DND-41 (cell line): ENCODE data around the gene CCDC181.

Source experiments
- ATAC-seq: fragments of 200-7000 bp; cut with Tn5 transposase; 3 replicates; pipeline ENCODE4 v1.9.1; 2021; ENCODE audit warnings: low read depth; ENCODE audit not compliant: insufficient read depth
- DNase-seq: peaks from one replicate; pipeline ENCODE4 v3.0.0-alpha.2; 2020
- H2AFZ ChIP-seq: 2 replicates; pipeline ENCODE4 v1.6.0; 2012; ENCODE audit warnings: low read depth, low read length
- H3K27ac ChIP-seq: 2 replicates; pipeline ENCODE4 v1.5.1; 2012; ENCODE audit warnings: low read length, inconsistent platforms
- H3K27me3 ChIP-seq: fragments of 200-600 bp; sonication (generic); 2 replicates; pipeline ENCODE4 v1.6.0; 2012; ENCODE audit warnings: low read length, mild to moderate bottlenecking, inconsistent platforms; ENCODE audit not compliant: insufficient read depth, poor library complexity
- H3K36me3 ChIP-seq: 2 replicates; pipeline ENCODE4 v1.5.1; 2012; ENCODE audit warnings: low read length, inconsistent platforms; ENCODE audit not compliant: insufficient read depth
- H3K4me1 ChIP-seq: 2 replicates; pipeline ENCODE4 v1.5.1; 2012; ENCODE audit warnings: mild to moderate bottlenecking, low read length; ENCODE audit not compliant: insufficient read depth
- H3K4me2 ChIP-seq: 2 replicates; pipeline ENCODE4 v1.6.0; 2012; ENCODE audit warnings: mild to moderate bottlenecking, moderate library complexity, low read length, inconsistent platforms; ENCODE audit not compliant: insufficient read depth
- H3K4me3 ChIP-seq, 2 experiments: fragments of 200-600 bp in 1 of 2; shearing (Covaris generic) in 1 of 2; 2 replicates each; pipeline ENCODE4 v1.5.1; 2012 to 2016; ENCODE audit warnings: inconsistent platforms in 2 of 2, low read length in 2 of 2, mild to moderate bottlenecking in 2 of 2, low read depth in 1 of 2, moderate library complexity in 1 of 2
- H3K79me2 ChIP-seq: 2 replicates; pipeline ENCODE4 v1.6.0; 2012; ENCODE audit warnings: low read length, inconsistent platforms; ENCODE audit not compliant: insufficient read depth
- H3K9ac ChIP-seq: 2 replicates; pipeline ENCODE4 v1.6.0; 2012; ENCODE audit warnings: low read depth, mild to moderate bottlenecking, inconsistent platforms, low read length, moderate library complexity
- H3K9me3 ChIP-seq: 2 replicates; pipeline ENCODE4 v1.5.1; 2012; ENCODE audit warnings: low read length, moderate library complexity, mild to moderate bottlenecking, inconsistent platforms; ENCODE audit not compliant: insufficient read depth, severe bottlenecking
- H4K20me1 ChIP-seq: 2 replicates; pipeline ENCODE4 v1.6.0; 2012; ENCODE audit warnings: low read length; ENCODE audit not compliant: insufficient read depth
- EZH2 ChIP-seq: IDR thresholded peaks from 3 replicates; pipeline ENCODE4 v1.6.1; 2012; ENCODE audit warnings: borderline replicate concordance, low read depth, mild to moderate bottlenecking, moderate library complexity, low read length, inconsistent platforms; ENCODE audit not compliant: severe bottlenecking
- TF ChIP-seq, protein P1 (sequence below): IDR thresholded peaks from 2 replicates; pipeline ENCODE4 v1.5.1; 2012; ENCODE audit warnings: borderline replicate concordance, low read length, moderate library complexity, mild to moderate bottlenecking; ENCODE audit not compliant: poor library complexity, severe bottlenecking; ENCODE audit errors: extremely low read depth

The CCDC181 gene

DNA sequence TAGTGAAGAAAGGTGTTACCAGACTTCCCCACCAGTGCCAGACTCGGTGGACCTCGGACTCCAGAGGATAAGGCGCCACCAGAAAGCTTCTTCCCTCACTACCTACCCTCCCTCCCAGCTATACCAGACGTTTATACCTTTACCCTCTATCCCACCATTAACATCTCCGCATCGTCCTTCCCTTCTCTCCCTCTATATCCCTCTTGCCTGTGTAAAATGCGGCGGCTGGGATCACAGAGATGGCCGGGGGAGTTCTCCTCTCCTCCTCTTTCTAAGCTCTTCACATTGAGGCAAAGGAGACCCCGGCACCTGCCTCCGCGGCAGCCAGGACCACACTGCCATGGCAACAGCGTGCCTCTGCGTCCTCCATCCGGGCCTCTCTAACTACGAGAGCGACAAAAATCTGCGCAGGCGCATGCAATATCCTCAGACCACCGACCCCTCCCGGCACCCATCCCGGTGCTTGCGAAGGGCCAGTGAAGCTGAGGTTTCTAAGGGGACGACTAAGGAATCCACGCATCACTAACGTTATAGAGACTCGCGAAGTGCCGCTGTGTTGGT, at the start of gene CCDC181:
Gene CCDC181 (minus strand): TSS at position 394 of the 561 bp plus-strand sequence. CDS start 2,547 bp downstream, outside the sequence.
- Histone ChIP-seq H3K27me3 (no peaks in the 10 kb centered on the region), H3K4me1 (peaks cover 22% of the 10 kb centered on the region), H3K4me3 (peak within 1 kb of the TSS; percentile 44 to 71), H3K9me3 (no peaks in the 10 kb centered on the region), H4K20me1 (no peaks in the 10 kb centered on the region), H3K36me3 (no peaks in the 10 kb centered on the region), H3K27ac (peak within 1 kb of the TSS; percentile 55), H3K79me2 (no peaks in the 10 kb centered on the region), H2AFZ (peak within 1 kb of the TSS; percentile 97), H3K4me2 (peak within 1 kb of the TSS; percentile 94), H3K9ac (peak within 1 kb of the TSS; percentile 58)
- TF ChIP-seq, protein P1, sequence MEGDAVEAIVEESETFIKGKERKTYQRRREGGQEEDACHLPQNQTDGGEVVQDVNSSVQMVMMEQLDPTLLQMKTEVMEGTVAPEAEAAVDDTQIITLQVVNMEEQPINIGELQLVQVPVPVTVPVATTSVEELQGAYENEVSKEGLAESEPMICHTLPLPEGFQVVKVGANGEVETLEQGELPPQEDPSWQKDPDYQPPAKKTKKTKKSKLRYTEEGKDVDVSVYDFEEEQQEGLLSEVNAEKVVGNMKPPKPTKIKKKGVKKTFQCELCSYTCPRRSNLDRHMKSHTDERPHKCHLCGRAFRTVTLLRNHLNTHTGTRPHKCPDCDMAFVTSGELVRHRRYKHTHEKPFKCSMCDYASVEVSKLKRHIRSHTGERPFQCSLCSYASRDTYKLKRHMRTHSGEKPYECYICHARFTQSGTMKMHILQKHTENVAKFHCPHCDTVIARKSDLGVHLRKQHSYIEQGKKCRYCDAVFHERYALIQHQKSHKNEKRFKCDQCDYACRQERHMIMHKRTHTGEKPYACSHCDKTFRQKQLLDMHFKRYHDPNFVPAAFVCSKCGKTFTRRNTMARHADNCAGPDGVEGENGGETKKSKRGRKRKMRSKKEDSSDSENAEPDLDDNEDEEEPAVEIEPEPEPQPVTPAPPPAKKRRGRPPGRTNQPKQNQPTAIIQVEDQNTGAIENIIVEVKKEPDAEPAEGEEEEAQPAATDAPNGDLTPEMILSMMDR, result no peak
- TF ChIP-seq EZH2, result no peak
- ATAC-seq (peak; percentile 100), DNase-seq (peak; percentile 91)

DNA sequence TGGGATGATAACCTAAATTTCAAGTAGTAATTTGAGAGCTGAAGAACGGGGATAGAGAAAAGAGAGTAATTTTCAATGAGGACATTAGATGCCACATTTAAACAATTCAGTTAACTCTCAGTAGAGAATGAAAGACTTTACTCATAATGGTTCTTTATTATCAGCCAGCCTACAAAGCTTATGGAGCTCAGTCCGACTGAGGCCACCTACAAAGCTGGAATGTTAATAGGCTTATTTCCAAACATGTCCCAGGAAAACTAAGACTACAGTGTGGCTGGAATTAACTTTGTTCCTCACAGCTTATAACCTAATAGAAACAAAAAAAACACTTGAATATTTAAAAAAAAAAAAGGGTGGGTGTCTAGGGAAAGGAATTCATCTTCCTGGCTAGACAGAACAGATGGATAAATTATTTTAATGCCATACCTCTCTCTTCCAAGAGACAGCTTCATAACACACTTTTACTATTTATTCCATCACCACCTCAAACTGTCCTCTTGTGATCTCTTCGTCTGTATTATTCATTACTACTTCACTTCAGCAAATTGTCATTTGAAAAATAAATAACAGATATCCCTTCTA, 48.6 kb upstream of the CCDC181 start:
- no peaks in the 10 kb centered on the region for H3K27me3 ChIP-seq
- no peak overlapping the region for H3K4me3 ChIP-seq
- no peak overlapping the region for H3K4me2 ChIP-seq
- H3K36me3 ChIP-seq, result peaks cover 8% of the 10 kb centered on the region
- DNase-seq, result no peak
- no peak for ATAC-seq
- H3K4me1 ChIP-seq, result no peaks in the 10 kb centered on the region
- TF ChIP-seq, protein P1, result no peak
- TF ChIP-seq EZH2, result no peak
- no peak overlapping the region for H3K27ac ChIP-seq
- H3K9ac ChIP-seq, result no peak overlapping the region
- H4K20me1 ChIP-seq, result no peaks in the 10 kb centered on the region
- peaks cover 4% of the 10 kb centered on the region for H3K79me2 ChIP-seq
- H3K9me3 ChIP-seq, result no peaks in the 10 kb centered on the region
- H2AFZ ChIP-seq, result no peak overlapping the region

DNA sequence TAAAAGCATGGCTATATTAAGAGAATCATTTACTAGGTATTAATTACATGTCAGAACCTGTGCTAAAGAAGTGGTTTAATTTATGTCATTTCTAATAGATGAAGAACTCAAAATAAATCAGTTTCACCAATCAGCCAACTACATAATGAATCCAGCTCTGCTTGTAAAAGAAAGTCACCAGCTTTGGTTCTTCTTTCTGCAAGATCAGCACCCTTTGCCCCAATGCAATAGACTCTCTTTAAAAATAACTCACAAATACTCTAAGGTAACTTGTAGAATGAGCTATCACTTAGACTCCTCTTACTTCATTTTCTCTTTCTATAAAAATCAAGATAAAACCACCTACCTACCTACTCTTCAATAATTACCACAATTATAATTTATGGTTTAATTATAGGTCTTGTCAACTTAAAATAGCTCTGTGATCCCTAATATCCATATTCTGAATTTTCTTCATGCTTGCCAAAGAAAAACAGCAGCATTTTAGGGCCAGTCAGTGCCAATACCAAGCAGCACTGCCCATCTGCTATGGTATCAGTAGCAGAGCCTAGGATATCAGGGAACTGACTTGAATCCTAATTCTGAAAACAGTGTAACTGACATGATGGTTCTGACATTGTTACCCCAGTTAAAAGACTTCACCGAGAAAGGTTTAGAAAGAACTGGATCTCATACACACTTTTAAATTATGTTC, 47.2 kb upstream of the CCDC181 start:
- H3K4me3 ChIP-seq, result no peak overlapping the region
- no peak overlapping the region for H3K27ac ChIP-seq
- peaks cover 8% of the 10 kb centered on the region for H3K36me3 ChIP-seq
- no peaks in the 10 kb centered on the region for H3K9me3 ChIP-seq
- no peak for ATAC-seq
- H3K4me1 ChIP-seq, result no peaks in the 10 kb centered on the region
- no peak for DNase-seq
- TF ChIP-seq EZH2, result no peak
- TF ChIP-seq, protein P1, result no peak
- no peaks in the 10 kb centered on the region for H4K20me1 ChIP-seq
- no peak overlapping the region for H3K4me2 ChIP-seq
- peaks cover 4% of the 10 kb centered on the region; the same call in 1 of the 2 replicates for H3K79me2 ChIP-seq
- H3K27me3 ChIP-seq, result no peaks in the 10 kb centered on the region
- H3K9ac ChIP-seq, result no peak overlapping the region
- H2AFZ ChIP-seq, result no peak overlapping the region
